Germinal center (tissue), 1 donor: ENCODE data around the gene MARS1.
"Not testable (repeated sequence)": the region's sequence is repeated elsewhere in the genome, so short reads cannot be mapped to it uniquely, and the experiment has no call there.

Source experiments
- DNase-seq: peaks from one replicate; pipeline ENCODE4 v3.0.0; 2012; ENCODE audit warnings: mixed read lengths, low spot score

Gene MARS1

GRCh38 chr12:57495051-57495701 lies 7.3 kb downstream of the MARS1 start:
- not testable (repeated sequence) for DNase-seq

GRCh38 chr12:57496822-57497221 lies 9.0 kb downstream of the MARS1 start:
- DNase-seq = no peak

GRCh38 chr12:57497223-57498131 lies 9.6 kb downstream of the MARS1 start:
- DNase-seq = no peak

DNA sequence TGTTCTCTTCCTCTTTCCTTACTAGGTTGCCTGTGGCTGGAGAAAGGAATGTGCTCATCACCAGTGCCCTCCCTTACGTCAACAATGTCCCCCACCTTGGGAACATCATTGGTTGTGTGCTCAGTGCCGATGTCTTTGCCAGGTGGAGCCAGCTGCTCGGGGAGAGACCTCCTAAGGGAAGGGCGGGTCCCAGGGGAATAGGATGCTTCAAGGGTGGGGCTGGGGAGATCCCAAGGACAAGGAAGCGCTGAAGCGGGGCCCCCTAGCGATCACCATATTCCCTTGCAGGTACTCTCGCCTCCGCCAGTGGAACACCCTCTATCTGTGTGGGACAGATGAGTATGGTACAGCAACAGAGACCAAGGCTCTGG lies 10.2 kb downstream of the MARS1 start:
- DNase-seq = no peak

- DNase-seq = no peak
Observed at GRCh38 chr12:57498571-57498970, 10.7 kb downstream of the MARS1 start.

- no peak for DNase-seq
Observed at GRCh38 chr12:57500213-57500612, 12.3 kb downstream of the MARS1 start.

GRCh38 chr12:57502311-57502969 lies 14.6 kb downstream of the MARS1 start:
- DNase-seq = not testable (repeated sequence)

DNA sequence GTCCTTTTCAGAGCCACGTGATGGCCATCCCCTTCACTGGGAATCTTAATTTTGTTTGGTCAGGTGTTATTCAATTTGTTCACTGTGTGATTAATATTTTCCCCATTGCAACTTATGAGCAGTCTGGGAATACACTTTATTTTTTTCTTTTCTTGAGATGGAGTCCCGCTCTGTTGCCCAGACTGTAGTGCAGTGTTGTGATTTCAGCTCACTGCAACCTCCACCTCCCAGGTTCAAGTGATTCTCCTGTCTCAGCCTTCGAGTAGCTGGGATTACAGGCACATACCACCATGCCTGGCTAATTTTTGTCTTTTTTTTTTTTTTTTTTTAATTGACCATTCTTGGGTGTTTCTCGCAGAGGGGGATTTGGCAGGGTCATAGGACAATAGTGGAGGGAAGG lies 18.7 kb downstream of the MARS1 start:
- not testable (repeated sequence) for DNase-seq

DNA sequence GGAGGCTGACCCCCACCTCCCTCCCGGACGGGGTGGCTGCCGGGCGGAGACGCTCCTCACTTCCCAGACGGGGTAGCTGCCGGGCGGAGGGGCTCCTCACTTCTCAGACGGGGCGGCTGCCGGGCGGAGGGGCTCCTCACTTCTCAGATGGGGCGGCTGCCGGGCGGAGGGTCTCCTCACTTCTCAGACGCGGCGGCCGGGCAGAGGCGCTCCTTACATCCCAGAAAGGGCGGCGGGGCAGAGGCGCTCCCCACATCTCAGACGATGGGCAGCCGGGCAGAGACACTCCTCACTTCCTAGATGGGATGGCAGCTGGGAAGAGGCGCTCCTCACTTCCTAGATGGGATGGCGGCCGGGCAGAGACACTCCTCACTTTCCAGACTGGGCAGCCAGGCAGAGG lies 19.9 kb downstream of the MARS1 start:
- not testable (repeated sequence) for DNase-seq

DNA sequence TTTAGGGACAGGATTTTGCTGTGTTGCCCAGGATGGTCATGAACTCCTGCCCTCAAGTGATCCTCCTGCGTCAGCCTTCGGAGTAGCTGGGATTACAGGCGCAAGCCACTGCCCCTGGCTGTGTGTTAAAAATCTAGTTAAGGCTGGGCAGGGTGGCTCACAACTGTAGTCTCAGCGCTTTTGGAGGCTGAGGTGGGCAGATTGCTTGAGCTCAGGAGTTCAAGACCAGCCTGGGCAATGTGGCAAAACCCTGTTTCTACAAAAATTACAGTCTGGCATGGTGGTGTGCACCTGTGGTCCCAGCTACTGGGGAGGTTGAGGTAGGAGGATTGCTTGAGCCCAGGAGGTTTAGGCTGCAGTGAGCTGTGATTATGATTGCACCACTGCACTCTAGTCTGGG lies 23.3 kb downstream of the MARS1 start:
- DNase-seq = no peak

DNA sequence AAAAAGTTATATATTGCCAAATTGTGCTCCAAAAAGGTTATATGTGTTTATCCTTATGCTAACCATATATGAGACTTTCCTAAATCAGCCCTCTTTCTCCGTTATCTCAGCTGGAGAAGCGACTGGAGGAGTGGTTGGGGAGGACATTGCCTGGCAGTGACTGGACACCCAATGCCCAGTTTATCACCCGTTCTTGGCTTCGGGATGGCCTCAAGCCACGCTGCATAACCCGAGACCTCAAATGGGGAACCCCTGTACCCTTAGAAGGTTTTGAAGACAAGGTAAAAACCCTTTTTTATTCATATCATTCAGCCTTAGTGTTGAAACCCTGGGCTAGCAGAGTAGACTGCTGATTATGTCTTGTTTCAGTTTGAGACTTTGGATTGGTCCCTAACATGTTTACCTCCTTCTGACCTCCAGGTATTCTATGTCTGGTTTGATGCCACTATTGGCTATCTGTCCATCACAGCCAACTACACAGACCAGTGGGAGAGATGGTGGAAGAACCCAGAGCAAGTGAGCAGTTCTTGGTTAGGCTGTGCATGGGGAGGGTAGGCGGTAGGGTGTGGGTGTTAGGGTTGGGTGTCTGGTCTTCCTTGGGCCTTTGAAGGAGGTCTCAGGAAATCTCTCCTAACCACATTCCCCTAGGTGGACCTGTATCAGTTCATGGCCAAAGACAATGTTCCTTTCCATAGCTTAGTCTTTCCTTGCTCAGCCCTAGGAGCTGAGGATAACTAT lies 23.9 kb downstream of the MARS1 start:
- no peak for DNase-seq

DNA sequence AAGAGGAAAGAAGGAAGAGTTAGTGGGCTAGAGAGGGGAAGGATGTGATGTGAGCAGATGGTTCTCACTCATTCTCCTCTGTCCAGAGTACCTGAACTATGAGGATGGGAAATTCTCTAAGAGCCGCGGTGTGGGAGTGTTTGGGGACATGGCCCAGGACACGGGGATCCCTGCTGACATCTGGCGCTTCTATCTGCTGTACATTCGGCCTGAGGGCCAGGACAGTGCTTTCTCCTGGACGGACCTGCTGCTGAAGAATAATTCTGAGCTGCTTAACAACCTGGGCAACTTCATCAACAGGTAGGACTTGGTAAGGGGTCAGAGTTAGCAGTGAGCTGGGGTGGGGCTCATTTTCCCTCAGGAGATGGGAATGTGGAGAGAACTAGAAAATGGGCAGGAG lies 24.8 kb downstream of the MARS1 start:
- DNase-seq = no peak

- no peak for DNase-seq
Observed at GRCh38 chr12:57513266-57513665, 25.4 kb downstream of the MARS1 start.

- not testable (repeated sequence) for DNase-seq
Observed at GRCh38 chr12:57513677-57514076, 25.8 kb downstream of the MARS1 start.

DNA sequence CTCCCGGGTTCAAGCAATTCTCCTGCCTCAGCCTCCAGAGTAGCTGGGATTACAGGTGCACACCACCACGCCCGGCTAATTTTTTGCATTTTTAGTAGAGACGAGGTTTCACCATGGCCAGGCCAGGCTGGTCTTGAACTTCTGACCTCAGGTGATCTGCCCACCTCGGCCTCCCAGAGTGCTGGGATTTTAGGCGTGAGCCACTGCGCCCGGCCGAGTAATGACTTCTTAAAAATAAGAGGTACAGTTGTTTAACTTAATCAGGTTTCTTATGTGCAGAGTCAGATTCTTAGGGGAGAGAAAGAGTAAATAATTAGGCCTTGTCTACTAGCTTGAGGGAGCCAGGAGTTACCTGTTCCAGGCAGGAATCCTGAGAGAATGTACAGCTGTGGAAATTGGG lies 26.4 kb downstream of the MARS1 start:
- not testable (repeated sequence) for DNase-seq

GRCh38 chr12:57514720-57515407 lies 27.0 kb downstream of the MARS1 start:
- no peak for DNase-seq

DNA sequence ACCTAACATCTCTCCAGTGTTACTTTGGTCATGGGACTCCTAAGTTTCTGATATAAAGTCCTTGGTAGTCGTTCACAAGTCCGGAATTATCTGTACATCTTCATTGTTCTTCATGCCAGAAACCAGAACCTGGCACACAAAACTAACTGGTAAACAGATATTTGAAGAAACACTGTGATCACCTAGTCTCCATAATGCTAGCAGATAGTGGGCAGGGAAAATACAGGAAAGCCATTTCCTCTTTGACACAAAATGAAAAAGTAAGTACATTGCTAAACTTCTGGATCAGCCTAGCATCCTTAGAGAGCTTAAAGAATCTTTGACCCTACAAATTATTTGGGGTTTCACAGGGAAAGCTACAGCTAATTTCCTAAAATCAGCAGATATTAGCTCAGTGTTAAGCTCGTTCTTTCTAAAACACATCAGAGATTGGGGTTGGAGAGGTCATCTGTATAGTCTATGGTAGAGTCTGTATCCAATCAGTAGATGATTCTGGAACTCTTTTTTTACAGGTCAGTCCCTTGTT lies 27.6 kb downstream of the MARS1 start:
- no peak for DNase-seq

GRCh38 chr12:57515934-57516541 lies 28.2 kb downstream of the MARS1 start:
- no peak for DNase-seq

DNA sequence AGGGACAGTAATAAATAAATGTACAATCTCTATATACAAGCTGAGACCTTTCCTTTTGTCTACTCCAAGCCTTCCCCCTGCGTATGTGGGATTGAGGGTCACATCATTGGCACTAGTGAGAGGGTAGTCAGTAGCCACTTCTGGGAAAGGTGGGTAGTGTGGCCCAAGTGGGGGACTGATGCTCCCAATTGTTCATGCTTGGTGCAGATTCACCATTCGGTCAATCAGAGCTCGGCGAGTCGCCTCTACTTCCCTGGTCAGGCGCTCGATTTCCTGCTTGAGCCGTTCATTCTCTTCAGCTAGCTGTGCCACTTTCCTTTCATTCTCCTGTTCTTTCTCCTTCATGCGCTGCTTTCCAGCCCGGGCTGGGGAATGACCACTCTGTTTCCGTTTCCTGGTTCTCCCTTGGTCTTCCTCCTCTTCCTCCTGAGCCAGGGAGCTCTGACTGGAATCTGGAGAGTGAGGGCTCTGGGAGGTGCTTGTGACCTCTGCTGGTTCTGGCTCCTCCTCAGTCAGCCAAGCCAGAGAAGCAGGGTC lies 28.8 kb downstream of the MARS1 start:
- DNase-seq = no peak

DNA sequence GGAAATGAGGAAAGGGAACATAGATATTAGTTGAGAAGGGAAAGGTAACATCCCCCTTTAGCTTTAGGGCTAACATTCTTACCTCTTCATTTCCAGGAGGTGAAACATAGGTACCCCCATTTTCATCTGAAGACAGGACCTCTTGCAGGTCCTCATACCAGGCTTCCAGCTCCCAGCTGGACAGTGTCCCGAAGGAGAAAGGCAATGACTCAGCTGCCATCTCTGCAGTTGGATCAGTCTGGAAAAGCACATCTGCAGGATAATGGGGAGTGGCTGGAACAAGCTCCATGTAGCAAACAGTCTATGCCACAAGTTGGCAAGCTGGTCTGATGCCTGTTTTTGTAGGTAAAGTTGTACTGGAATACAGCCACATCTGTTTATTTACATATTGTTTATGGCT lies 29.3 kb downstream of the MARS1 start:
- DNase-seq = no peak

- not testable (repeated sequence) for DNase-seq
Observed at GRCh38 chr12:57517718-57518117, 29.9 kb downstream of the MARS1 start.
